H1 (cell line): Measurements from ENCODE around the gene C3orf80. TPM values are rescaled to one million over a fixed set of nuclear protein-coding genes. Genes with fewer than 3 reads are reported as not detected.

Source experiments
- CTCF ChIA-PET: fragments of 300-600 bp; sonication (Branson Sonifier 250); formaldehyde crosslinking; loops from one replicate; lab custom pipeline; 2021; ENCODE audit not compliant: partially characterized antibody; lab: Charles Lee
- POLR2A ChIA-PET: fragments of 300-600 bp; sonication (Branson Sonifier 250); formaldehyde crosslinking; loops from one replicate; lab custom pipeline; 2021; ENCODE audit warnings: inconsistent platforms; ENCODE audit not compliant: partially characterized antibody; lab: Charles Lee
- DNase-seq, 2 experiments: peaks; one replicate each; pipeline versions ENCODE4 v3.0.0 to v3.0.0-alpha.2; 2010 to 2022; ENCODE audit warnings: low spot score in 2 of 2, low read depth in 1 of 2, mixed read lengths in 1 of 2
- FAIRE-seq: peaks from 2 replicates; lab custom pipeline; 2011; peaks lifted over from hg19 to GRCh38; lab: Jason Lieb, UNC
- H2AFZ ChIP-seq: 2 replicates; pipeline ENCODE4 v1.8.1; 2012; ENCODE audit warnings: low read length, inconsistent platforms
- H2AK5ac ChIP-seq: 2 replicates; pipeline ENCODE4 v1.6.1; 2013; ENCODE audit warnings: low read depth, low read length
- H2BK120ac ChIP-seq: replicated peaks from 2 replicates; pipeline ENCODE3; 2013; ENCODE audit warnings: low read depth, low read length, inconsistent platforms
- H2BK12ac ChIP-seq: 2 replicates; pipeline ENCODE4 v1.6.1; 2013; ENCODE audit warnings: low read depth, low read length
- H2BK15ac ChIP-seq: 2 replicates; pipeline ENCODE4 v1.6.1; 2013; ENCODE audit warnings: low read length
- H2BK20ac ChIP-seq: 2 replicates; pipeline ENCODE4 v1.6.1; 2013; ENCODE audit warnings: low read length
- H2BK5ac ChIP-seq: 2 replicates; pipeline ENCODE4 v1.6.1; 2013; ENCODE audit warnings: low read depth, low read length
- H3K14ac ChIP-seq: 2 replicates; pipeline ENCODE4 v1.6.1; 2013; ENCODE audit warnings: inconsistent platforms; ENCODE audit not compliant: insufficient read length
- H3K18ac ChIP-seq: 2 replicates; pipeline ENCODE4 v1.6.1; 2013; ENCODE audit warnings: low read length; ENCODE audit errors: extremely low read depth
- H3K23ac ChIP-seq: 2 replicates; pipeline ENCODE4 v1.6.1; 2013; ENCODE audit warnings: inconsistent platforms; ENCODE audit not compliant: insufficient read length
- H3K23me2 ChIP-seq: 2 replicates; pipeline ENCODE4 v1.6.1; 2013; ENCODE audit warnings: low read depth, low read length
- H3K27ac ChIP-seq: 2 replicates; pipeline ENCODE4 v1.6.1; 2011; ENCODE audit warnings: low read depth, low read length, inconsistent platforms
- H3K27me3 ChIP-seq, 4 experiments: replicated peaks in 1 of 4; 1 replicate in 1 of 4; 2 replicates in 3 of 4; pipeline versions ENCODE4 v1.6.1 to v1.8.1; 2011 to 2013; ENCODE audit warnings: low read length in 3 of 4, mild to moderate bottlenecking in 3 of 4, inconsistent platforms in 2 of 4, mixed read lengths in 2 of 4, moderate library complexity in 1 of 4; ENCODE audit not compliant: control insufficient read depth in 3 of 4, insufficient read depth in 3 of 4; ENCODE audit errors: extremely low read depth in 1 of 4
- H3K36me3 ChIP-seq, 4 experiments: 2 replicates each; pipeline versions ENCODE4 v1.6.1 to v1.8.1; 2011 to 2013; ENCODE audit warnings: mild to moderate bottlenecking in 4 of 4, low read length in 3 of 4, moderate library complexity in 2 of 4, control low read depth in 1 of 4, inconsistent platforms in 1 of 4; ENCODE audit not compliant: insufficient read depth in 4 of 4, control insufficient read depth in 2 of 4
- H3K4ac ChIP-seq: replicated peaks from 2 replicates; pipeline ENCODE3; 2013; ENCODE audit warnings: low read length, low read depth, mixed read lengths, inconsistent platforms; ENCODE audit not compliant: insufficient read length
- H3K4me1 ChIP-seq, 4 experiments: replicated peaks in 1 of 4; 1 replicate in 1 of 4; 2 replicates in 3 of 4; pipeline versions ENCODE4 v1.6.1 to v1.8.1; 2011 to 2013; ENCODE audit warnings: low read length in 3 of 4, inconsistent platforms in 2 of 4, mixed read lengths in 1 of 4; ENCODE audit not compliant: insufficient read depth in 4 of 4, control insufficient read depth in 3 of 4
- H3K4me2 ChIP-seq, 2 experiments: 2 replicates each; pipeline versions ENCODE4 v1.6.1 to v1.8.1; 2011 to 2013; ENCODE audit warnings: low read depth in 2 of 2, low read length in 2 of 2, control low read depth in 1 of 2, inconsistent platforms in 1 of 2, mild to moderate bottlenecking in 1 of 2; ENCODE audit not compliant: insufficient read depth in 1 of 2
- H3K4me3 ChIP-seq, 4 experiments: fragments of 200-600, 300-600 bp in 1 of 4; sonication (generic), shearing (Covaris generic), sonication (Bioruptor Twin) in 1 of 4; 2 replicates each; pipeline versions ENCODE4 v1.5.1 to v1.8.1; 2011 to 2016; ENCODE audit warnings: low read length in 4 of 4, low read depth in 3 of 4, control low read depth in 2 of 4, inconsistent platforms in 2 of 4, mild to moderate bottlenecking in 2 of 4, mixed read lengths in 1 of 4, moderate library complexity in 1 of 4; ENCODE audit not compliant: insufficient read depth in 2 of 4; ENCODE audit errors: extremely low read depth in 1 of 4
- H3K56ac ChIP-seq: replicated peaks from 2 replicates; pipeline ENCODE3; 2013; ENCODE audit warnings: low read depth, mild to moderate bottlenecking, mixed read lengths, low read length, inconsistent platforms; ENCODE audit not compliant: insufficient read length
- H3K79me1 ChIP-seq: 2 replicates; pipeline ENCODE4 v1.6.1; 2013; ENCODE audit warnings: low read depth, low read length, control low read depth
- H3K79me2 ChIP-seq, 2 experiments: 2 replicates each; pipeline versions ENCODE4 v1.6.1 to v1.8.1; 2012 to 2013; ENCODE audit warnings: low read length in 2 of 2, mild to moderate bottlenecking in 2 of 2, inconsistent platforms in 1 of 2; ENCODE audit not compliant: insufficient read depth in 2 of 2, control insufficient read depth in 1 of 2
- H3K9ac ChIP-seq, 4 experiments: replicated peaks in 1 of 4; 1 replicate in 1 of 4; 2 replicates in 3 of 4; pipeline versions ENCODE4 v1.6.1 to v1.8.1; 2011 to 2013; ENCODE audit warnings: low read depth in 3 of 4, low read length in 3 of 4, control low read depth in 2 of 4, mild to moderate bottlenecking in 2 of 4, moderate library complexity in 2 of 4, inconsistent platforms in 1 of 4; ENCODE audit errors: extremely low read depth in 1 of 4
- H3K9me3 ChIP-seq, 2 experiments: 2 replicates each; pipeline versions ENCODE4 v1.6.1 to v1.8.1; 2012 to 2013; ENCODE audit warnings: mild to moderate bottlenecking in 2 of 2, moderate library complexity in 2 of 2, control low read depth in 1 of 2, inconsistent platforms in 1 of 2, low read depth in 1 of 2, low read length in 1 of 2, mixed read lengths in 1 of 2; ENCODE audit not compliant: insufficient read depth in 2 of 2
- H4K20me1 ChIP-seq, 2 experiments: replicated peaks in 1 of 2; 2 replicates each; pipeline versions ENCODE3 to v1.8.1; 2011 to 2013; ENCODE audit warnings: inconsistent platforms in 2 of 2, low read length in 2 of 2, mild to moderate bottlenecking in 1 of 2; ENCODE audit not compliant: insufficient read depth in 2 of 2, control insufficient read depth in 1 of 2
- H4K5ac ChIP-seq: 2 replicates; pipeline ENCODE4 v1.6.1; 2013; ENCODE audit warnings: low read length, low read depth, mixed read lengths, inconsistent platforms; ENCODE audit not compliant: insufficient read length
- H4K8ac ChIP-seq: 2 replicates; pipeline ENCODE4 v1.8.0; 2013; ENCODE audit warnings: mild to moderate bottlenecking, moderate library complexity, low read length, inconsistent platforms; ENCODE audit not compliant: insufficient read depth; ENCODE audit errors: extremely low read depth
- H4K91ac ChIP-seq: replicated peaks from 2 replicates; pipeline ENCODE3; 2013; ENCODE audit warnings: low read length, mixed read lengths, inconsistent platforms; ENCODE audit not compliant: insufficient read length
- ATF2 ChIP-seq: IDR thresholded peaks from 2 replicates; pipeline ENCODE4 v1.6.1; 2012; ENCODE audit warnings: low read length, inconsistent platforms
- CBX5 ChIP-seq: fragments of 300-800, 300-1000 bp; sonication (generic); IDR thresholded peaks from 2 replicates; pipeline ENCODE4 v1.7.1; 2016; ENCODE audit warnings: antibody characterized with exemption, low read length, low read depth
- CBX8 ChIP-seq: fragments of 300-800, 300-1000 bp; sonication (generic); IDR thresholded peaks from 2 replicates; pipeline ENCODE4 v1.7.1; 2016; ENCODE audit warnings: low read depth, low read length, borderline replicate concordance
- CEBPB ChIP-seq: IDR thresholded peaks from 2 replicates; pipeline ENCODE4 v1.6.1; 2012; ENCODE audit warnings: low read depth, low read length
- CTCF ChIP-seq, 3 experiments: IDR thresholded peaks; 1 replicate in 2 of 3; 2 replicates in 1 of 3; pipeline versions ENCODE4 v1.5.1 to v1.6.1; 2011; ENCODE audit warnings: low read length in 3 of 3, mild to moderate bottlenecking in 3 of 3, inconsistent platforms in 2 of 3, low read depth in 1 of 3, moderate library complexity in 1 of 3; ENCODE audit not compliant: insufficient read depth in 1 of 3; ENCODE audit errors: control extremely low read depth in 1 of 3
- KDM4A ChIP-seq: IDR thresholded peaks from one replicate; pipeline ENCODE4 v1.7.1; 2012; ENCODE audit warnings: low read depth, mild to moderate bottlenecking, moderate library complexity, low read length, inconsistent platforms; ENCODE audit not compliant: severe bottlenecking
- NRF1 ChIP-seq: IDR thresholded peaks from 2 replicates; pipeline ENCODE4 v1.6.1; 2011; ENCODE audit warnings: mild to moderate bottlenecking, low read depth, low read length, improper control_type of control experiment
- RNF2 ChIP-seq: fragments of 200-900, 300-1000 bp; sonication (generic); IDR thresholded peaks from 2 replicates; pipeline ENCODE4 v1.7.1; 2016; ENCODE audit warnings: borderline replicate concordance, low read depth, mild to moderate bottlenecking, antibody characterized with exemption, low read length; ENCODE audit not compliant: poor library complexity, severe bottlenecking; ENCODE audit errors: missing control alignments
- RXRA ChIP-seq: IDR thresholded peaks from 2 replicates; pipeline ENCODE4 v1.6.1; 2011; ENCODE audit warnings: low read depth, mild to moderate bottlenecking, low read length, moderate library complexity; ENCODE audit not compliant: insufficient read depth
- SIRT6 ChIP-seq: IDR thresholded peaks from one replicate; pipeline ENCODE4 v1.7.1; 2012; ENCODE audit warnings: low read length, inconsistent platforms
- TEAD4 ChIP-seq: IDR thresholded peaks from 2 replicates; pipeline ENCODE4 v1.6.1; 2012; ENCODE audit warnings: low read depth, low read length, inconsistent platforms, mixed read lengths
- polyA plus RNA-seq, 7 experiments: library from polyadenylated mRNA; depleted of rRNA in 3 of 7; stranded (reverse) in 5 of 7; unstranded in 2 of 7; fragments of >200 nt in 5 of 7; fragments of 200-250 nt in 2 of 7; gene quantifications; 1 replicate in 5 of 7; 2 replicates in 1 of 7; 4 replicates in 1 of 7; pipeline versions ENCODE4 v1.2.1 to v1.2.3, GENCODE V29; 2011 to 2013; ENCODE audit warnings: missing spikeins in 2 of 7, mixed read lengths in 2 of 7
- total RNA-seq: library from RNA; stranded (reverse); fragmentation: NEBNext Ultra II Directional; extraction: Animal tissue kit (Norgen Biotek cat#: 25700); gene quantifications from 2 replicates; pipeline ENCODE4 v1.2.1, GENCODE V29; 2021

C3orf80 gene
- total and polyA plus RNA-seq, 2 of the 8 experiments (the other 6 are each of a cell fraction or from before 2014, with no cell fraction given), result 0.57 to 1.1 TPM

GRCh38 chr3:160176923-160177322, 48.3 kb upstream of the C3orf80 start:
- Histone ChIP-seq H4K91ac (no peak overlapping the region), H3K4ac (no peak overlapping the region), H3K18ac (no peak overlapping the region), H3K56ac (no peak overlapping the region), H3K4me1 (no peaks in the 10 kb centered on the region), H3K9ac (no peak overlapping the region), H3K23me2 (no peaks in the 10 kb centered on the region), H3K14ac (no peak overlapping the region), H3K9me3 (peaks cover 0 to 4% of the 10 kb centered on the region in 2 experiments; a peak in 2 of 4 replicates), H3K79me2 (no peaks in the 10 kb centered on the region), H3K4me3 (no peak overlapping the region), H3K79me1 (no peaks in the 10 kb centered on the region), H3K27me3 (no peaks in the 10 kb centered on the region), H4K20me1 (no peaks in the 10 kb centered on the region), H2AK5ac (no peak overlapping the region), H2AFZ (no peak overlapping the region), H2BK20ac (no peak overlapping the region), H4K5ac (no peak overlapping the region), H2BK15ac (no peak overlapping the region), H3K36me3 (no peaks in the 10 kb centered on the region), H2BK120ac (no peak overlapping the region), H3K27ac (no peak overlapping the region), H3K4me2 (no peak overlapping the region), H2BK12ac (no peak overlapping the region), H2BK5ac (no peak overlapping the region), H3K23ac (no peak overlapping the region), H4K8ac (no peak overlapping the region)
- ChIA-PET POLR2A (no interaction called here), CTCF (interaction anchor here (1.0 to 2.0 kb wide), 2 partner anchors 19 to 49 kb away, joined by 3 to 6 read pairs; partner anchors contain the start of gene C3orf80)
- FAIRE-seq (no peak), DNase-seq (no peak)
- TF ChIP-seq CBX5 (no peak), TEAD4 (no peak), KDM4A (no peak), ATF2 (no peak), CBX8 (no peak), CTCF (IDR thresholded peaks at IDR 0.05; ENCODE audit: control extremely low read depth in 1 of 3, insufficient read depth in 1 of 3, low read depth in 1 of 3, low read length in 3 of 3) (no peak), NRF1 (no peak), RXRA (no peak), SIRT6 (no peak), RNF2 (no peak), CEBPB (no peak)
